GM12892 (cell line): ENCODE data around the gene CORO2A.

Source experiments
- POLR2A ChIP-seq: IDR thresholded peaks from 2 replicates; pipeline ENCODE4 v1.6.1; 2011; ENCODE audit warnings: low read depth, low read length, control low read depth
- POLR2AphosphoS5 ChIP-seq: IDR thresholded peaks from 2 replicates; pipeline ENCODE4 v1.6.1; 2011; ENCODE audit warnings: low read depth, low read length, control low read depth
- TAF1 ChIP-seq: IDR thresholded peaks from 2 replicates; pipeline ENCODE4 v1.6.1; 2011; ENCODE audit warnings: low read depth, mild to moderate bottlenecking, control low read depth, low read length, borderline replicate concordance

DNA sequence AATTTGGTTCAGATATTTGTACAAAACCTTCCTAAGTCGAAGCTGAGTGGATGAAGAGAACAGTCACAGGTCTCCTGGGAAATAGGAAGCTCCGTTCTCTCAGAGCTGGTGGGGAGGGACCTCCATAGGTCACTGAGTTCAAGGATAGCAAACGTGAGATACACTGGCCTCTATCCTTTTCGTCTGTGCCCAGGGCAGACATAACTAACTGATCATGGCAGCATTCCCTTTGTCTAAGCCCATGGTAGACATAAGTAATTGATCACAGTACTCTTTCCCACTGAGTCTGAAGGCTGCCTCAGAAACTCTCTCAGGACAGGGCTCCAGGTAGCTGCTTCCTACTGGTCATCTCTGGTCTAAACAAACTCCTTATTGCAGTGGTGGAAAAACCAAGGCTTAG lies 12.3 kb upstream of the CORO2A start:
- TF ChIP-seq TAF1 (no peak), POLR2A (no peak), POLR2AphosphoS5 (no peak)
